DND-41 (cell line): Measurements from ENCODE around the gene TMEM151B.

Experiments used
- EZH2 ChIP-seq: IDR thresholded peaks from 3 replicates; pipeline ENCODE4 v1.6.1; 2012; ENCODE audit warnings: borderline replicate concordance, low read depth, mild to moderate bottlenecking, moderate library complexity, low read length, inconsistent platforms; ENCODE audit not compliant: severe bottlenecking
- TF ChIP-seq, protein P1 (sequence below): IDR thresholded peaks from 2 replicates; pipeline ENCODE4 v1.5.1; 2012; ENCODE audit warnings: borderline replicate concordance, low read length, moderate library complexity, mild to moderate bottlenecking; ENCODE audit not compliant: poor library complexity, severe bottlenecking; ENCODE audit errors: extremely low read depth

DNA sequence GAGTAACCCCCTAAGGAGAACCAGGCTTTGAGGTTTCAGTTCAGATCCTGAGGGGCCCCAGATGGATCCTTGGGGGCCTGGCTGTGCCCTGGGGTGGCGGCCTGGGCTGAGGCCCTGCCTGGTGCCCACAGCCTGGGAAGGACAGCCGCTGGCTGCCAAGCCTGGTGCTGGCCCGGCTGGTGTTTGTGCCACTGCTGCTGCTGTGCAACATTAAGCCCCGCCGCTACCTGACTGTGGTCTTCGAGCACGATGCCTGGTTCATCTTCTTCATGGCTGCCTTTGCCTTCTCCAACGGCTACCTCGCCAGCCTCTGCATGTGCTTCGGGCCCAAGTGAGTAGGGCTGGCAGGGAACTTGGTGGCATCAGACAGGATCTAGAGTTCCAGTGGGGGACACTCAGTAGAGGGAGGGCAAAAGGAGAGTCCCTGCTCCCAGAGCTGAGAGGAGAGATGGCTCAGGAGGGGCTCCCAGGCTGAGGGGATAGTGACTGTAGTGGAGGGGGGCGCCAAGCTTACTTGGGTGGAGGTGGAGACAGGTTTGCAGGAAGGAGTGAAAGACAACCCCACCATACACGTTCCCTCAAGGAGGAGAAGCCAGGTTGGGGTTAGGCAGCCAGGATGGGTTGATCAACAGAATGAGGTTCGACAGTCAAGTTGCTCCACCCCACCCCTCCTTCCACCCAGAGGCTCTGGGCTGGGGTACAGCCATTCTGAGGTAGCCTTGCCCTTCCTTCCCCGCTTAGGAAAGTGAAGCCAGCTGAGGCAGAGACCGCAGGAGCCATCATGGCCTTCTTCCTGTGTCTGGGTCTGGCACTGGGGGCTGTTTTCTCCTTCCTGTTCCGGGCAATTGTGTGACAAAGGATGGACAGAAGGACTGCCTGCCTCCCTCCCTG, 37.3 kb upstream of the TMEM151B start:
- no peak for TF ChIP-seq EZH2
- TF ChIP-seq, protein P1, sequence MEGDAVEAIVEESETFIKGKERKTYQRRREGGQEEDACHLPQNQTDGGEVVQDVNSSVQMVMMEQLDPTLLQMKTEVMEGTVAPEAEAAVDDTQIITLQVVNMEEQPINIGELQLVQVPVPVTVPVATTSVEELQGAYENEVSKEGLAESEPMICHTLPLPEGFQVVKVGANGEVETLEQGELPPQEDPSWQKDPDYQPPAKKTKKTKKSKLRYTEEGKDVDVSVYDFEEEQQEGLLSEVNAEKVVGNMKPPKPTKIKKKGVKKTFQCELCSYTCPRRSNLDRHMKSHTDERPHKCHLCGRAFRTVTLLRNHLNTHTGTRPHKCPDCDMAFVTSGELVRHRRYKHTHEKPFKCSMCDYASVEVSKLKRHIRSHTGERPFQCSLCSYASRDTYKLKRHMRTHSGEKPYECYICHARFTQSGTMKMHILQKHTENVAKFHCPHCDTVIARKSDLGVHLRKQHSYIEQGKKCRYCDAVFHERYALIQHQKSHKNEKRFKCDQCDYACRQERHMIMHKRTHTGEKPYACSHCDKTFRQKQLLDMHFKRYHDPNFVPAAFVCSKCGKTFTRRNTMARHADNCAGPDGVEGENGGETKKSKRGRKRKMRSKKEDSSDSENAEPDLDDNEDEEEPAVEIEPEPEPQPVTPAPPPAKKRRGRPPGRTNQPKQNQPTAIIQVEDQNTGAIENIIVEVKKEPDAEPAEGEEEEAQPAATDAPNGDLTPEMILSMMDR, result no peak
